NCI-H2171 (cell line): ENCODE results near the gene PARP12.

Experiments used
- DNase-seq: peaks from one replicate; lab custom pipeline; 2025; lab: John Stamatoyannopoulos, UW

The PARP12 gene

DNA sequence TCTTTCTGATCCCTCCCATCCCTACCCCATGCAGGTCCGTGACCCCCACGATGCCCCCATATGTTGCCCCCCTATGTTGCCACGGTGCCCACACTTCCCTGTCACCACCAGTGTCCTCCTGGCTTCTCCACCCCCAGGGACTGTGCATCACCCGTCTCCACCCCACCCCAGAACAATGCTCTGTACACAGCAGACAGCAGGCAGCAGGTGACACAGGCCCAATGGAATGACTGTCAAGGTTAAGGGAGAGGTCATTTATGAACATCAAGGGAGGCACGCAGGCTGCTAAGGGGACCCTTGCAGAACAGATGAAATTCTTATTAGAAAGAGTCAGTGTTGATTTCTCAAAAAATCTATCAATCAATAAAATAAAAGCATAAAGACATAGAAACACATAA lies 71.5 kb downstream of the PARP12 start:
- no peak for DNase-seq

DNA sequence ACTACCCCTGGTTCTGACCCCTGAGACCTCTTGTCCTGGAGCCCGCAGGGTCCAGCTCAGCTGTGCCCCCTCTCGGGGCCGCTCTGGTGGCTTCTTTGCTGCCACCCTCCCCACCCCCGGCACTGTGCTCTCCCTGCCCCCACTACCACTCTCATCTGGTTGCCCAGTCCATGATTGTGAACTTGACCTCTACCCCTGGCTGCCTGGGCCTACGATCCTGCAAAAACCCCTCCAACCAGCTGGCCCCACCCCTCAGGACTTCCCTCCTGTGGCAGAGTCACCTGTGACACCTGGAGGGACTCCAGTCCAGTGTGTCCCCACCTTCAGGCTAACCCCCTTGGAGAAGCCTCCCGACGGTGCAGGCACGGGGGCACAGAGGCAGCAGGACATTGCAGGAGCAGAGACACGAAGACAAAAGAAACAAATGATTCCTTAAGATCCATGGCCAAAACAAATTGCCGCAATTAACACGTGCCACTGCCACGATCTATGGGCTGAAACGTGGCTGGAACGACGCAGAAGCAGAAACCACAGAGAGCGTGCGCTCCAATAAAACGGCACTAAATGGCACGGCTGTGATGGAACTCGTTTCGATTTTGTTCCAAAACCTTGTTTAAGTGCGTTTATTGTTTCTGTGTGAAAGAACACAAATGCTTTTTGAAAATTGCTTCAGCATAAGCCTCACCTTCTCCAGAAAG lies 72.0 kb downstream of the PARP12 start:
- DNase-seq = no peak

DNA sequence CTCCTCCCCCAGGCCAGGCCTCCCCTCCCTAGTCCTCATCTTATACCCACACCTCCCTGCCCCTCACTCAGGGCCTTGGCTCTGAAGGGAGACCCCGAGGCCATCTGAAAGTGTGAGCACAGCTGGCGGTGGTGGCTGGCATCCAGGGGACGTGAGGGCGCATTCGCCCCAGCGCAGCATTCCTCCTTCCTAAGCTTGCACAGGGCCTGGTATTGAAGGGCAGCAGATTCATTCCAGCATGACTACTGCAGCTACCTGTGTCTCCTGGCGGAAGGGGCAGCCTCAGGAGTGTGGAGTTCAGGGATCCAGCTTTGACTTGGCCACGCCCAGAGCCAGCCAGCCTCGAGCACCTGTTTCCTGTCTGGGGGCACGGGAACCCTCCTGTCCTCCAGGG lies 72.6 kb downstream of the PARP12 start:
- no peak for DNase-seq

DNA sequence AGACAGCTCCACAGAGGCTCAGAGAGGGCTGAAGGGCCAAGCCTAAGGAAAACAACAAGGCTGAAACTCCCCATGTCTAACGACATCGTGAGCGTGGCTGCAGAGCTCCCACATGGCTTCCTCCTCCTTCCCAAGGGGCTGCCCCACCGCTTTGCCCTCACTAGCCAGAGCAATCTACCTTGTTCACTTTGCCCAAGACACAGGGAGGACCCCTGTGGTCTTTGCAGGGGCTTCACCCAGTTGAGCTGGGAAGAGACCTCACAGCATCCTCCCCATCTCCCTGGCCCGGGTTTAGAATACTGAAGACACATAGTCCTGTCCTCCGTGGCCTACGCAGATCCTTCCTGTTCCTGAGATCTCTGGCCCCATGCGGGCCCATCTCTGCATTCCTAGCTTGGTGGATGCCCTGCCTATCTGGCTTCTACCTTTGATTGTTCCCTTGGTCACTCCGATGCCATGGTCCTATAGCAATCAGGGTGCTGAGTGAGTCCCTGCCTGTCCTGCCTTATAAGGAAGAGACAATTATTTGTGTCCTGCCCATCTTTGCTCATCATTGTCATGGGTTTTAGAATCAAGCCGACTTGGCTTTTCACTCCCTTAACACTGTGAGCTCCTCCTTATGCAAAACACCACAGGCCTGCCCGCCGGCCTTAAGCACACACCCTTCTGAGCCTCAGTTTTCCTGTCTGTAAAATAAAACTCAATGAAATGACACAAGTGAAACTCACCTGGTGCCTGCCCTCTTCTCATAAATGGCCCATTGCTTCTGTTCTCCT lies 73.2 kb downstream of the PARP12 start:
- DNase-seq = no peak

DNA sequence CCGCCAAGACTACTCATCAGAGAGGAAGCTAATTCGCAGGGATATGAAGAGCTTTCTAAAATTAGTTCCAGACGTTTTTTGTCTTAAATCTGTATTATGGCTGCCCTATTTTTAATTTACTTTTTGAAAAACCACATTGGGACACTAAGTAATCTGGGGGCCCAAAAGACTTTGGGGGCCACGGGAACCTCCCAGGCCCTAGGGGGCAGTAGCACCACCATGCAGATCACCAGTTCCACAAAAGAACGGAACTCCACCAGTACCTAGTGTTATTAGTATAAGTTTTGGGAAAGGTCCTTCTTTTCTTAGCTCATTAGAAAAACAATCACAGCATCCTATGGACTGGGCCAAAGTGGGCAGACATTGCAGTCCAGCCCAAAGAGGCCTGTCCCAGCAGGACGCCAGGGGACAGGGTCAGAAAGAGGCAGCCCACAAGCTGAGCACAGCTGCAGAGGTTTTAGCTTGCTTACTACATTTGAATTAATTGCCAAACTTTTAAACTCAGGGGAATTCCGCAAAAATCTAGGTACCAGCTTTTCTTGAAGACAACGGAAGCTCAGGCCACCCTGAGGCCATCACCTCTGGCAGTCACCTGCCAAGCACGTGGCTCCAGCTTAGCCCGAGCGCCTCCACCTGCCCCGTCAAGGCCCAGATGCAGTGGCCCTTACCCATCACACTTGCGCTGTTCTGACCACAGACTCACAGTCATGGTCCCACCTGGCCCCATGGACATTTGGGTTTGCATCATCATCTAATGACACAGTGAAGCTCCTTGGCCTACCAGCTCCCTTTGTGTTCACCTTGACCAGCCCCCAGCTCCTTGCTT lies 74.8 kb downstream of the PARP12 start:
- DNase-seq = no peak

DNA sequence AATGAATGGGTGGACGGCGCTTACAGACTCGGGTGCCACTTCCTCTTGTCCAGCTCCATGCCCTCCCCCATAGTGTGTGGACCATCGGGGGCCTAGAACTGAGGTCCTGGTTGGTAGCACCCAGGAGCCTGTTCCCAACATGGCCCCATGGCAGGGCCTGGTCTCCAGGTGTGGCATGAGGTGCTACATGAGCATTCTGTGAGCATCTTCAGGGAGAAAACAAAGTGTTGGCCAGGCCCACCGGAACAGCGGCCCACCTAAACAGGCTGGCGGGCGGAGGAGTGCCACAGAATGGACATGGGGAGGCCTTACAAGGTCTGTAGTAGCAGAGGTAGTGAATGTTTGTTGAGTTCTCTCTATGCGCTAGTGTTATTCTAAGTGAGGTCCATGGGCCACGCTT lies 76.9 kb downstream of the PARP12 start:
- no peak for DNase-seq

DNA sequence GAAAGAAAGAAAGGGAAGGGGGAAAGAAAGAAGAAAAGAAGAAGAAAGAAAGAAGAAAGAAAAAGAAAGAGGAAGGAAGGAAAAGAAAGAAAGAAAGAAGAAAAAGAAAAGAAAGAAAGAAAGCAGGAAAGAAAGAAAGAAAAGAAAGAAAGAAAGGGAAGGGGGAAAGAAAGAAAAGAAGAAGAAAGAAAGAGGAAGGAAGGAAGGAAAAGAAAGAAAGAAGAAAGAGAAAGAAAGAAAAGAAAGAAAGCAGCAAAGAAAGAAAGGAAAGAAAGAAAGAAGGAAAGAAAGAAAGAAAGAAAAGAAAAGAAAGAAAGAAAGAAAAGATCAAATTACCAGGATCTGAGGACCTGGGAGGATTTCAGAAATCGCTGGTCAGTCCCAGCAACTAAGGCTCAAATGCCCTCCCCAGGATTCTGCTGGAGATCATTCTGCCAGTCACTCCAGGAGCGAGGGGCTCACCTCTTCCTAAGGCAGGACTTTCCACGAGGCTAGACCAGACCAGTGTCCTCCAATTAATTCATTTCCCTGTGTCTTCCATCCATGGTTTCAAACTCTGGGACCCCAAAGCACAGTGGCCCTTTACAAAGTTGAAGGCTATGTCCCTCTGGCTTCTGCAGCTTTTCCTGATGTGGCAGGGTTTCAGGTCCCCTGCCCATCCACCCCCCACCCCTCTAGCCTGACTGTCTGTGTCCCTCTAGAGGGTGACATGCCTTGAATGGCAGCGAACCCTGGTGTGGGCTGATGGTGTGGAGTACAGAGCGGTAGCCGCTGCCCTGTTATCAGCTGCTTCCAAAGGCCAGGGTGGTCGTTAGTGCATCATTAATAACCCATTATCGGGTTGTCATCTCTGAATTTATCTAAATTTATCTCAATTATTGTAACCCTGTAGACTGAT lies 77.9 kb downstream of the PARP12 start:
- no peak for DNase-seq

DNA sequence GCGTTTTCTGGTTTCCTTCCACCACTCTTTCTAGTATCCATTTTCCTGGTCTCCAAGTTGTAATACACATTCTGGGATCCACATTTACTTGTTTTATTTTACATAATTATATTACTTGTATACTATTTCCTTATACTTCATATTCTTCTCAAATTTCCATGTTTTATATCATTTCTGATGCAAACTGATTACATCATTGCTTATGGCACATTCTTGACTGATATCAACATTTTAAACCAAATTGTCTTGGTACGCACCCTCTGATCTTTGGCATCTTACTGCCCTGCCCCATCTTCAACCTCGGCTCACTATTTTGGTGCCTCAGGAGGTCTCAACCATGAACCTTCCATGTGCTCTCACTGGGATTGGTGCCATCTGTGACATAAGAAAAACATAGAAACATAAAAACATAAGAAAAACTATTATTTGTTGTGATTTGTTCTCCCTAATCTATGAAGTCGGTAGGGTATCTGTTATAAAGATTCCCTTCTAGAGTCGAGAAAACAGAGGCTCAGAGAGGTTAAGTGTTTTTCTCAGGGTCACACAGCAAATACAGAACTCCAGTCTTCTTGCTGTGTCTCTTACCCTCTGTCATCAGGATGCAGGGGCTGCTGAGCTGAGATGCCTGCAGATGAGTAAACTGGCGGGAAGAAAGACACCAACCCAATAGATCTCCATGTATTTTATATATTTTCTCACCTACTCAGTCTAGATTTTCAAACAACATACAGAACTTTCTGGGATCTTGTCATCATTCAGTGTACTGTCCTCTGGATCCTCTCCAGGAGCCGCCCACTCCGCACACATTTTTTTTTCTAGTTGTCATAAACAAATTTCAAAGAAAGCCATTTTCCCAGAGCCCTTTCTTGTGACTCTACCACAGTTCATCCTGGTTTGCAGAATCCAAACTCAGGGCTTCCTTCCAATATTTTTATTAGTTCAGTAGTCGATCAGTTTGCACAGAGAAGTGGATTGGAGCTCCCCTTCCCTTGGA lies 79.5 kb downstream of the PARP12 start:
- no peak for DNase-seq

DNA sequence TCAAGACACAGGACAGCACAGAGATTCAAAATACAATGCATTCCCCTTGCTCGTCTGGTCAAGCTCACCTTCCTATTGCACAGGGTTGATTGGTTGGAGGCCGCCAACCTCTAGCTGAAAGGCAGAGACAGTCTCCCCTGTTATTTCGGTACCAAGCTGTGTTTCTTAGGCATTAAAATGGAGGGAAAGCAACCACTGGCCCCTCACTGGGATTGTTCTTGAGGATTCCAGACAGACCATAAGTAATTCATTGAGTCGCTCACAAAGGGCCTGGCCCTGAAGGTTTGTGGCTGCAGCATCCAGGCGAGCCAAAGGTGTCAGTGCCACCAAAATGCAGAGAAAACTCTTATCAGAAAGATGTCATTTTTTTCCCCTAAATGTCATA lies 81.2 kb downstream of the PARP12 start:
- no peak for DNase-seq

DNA sequence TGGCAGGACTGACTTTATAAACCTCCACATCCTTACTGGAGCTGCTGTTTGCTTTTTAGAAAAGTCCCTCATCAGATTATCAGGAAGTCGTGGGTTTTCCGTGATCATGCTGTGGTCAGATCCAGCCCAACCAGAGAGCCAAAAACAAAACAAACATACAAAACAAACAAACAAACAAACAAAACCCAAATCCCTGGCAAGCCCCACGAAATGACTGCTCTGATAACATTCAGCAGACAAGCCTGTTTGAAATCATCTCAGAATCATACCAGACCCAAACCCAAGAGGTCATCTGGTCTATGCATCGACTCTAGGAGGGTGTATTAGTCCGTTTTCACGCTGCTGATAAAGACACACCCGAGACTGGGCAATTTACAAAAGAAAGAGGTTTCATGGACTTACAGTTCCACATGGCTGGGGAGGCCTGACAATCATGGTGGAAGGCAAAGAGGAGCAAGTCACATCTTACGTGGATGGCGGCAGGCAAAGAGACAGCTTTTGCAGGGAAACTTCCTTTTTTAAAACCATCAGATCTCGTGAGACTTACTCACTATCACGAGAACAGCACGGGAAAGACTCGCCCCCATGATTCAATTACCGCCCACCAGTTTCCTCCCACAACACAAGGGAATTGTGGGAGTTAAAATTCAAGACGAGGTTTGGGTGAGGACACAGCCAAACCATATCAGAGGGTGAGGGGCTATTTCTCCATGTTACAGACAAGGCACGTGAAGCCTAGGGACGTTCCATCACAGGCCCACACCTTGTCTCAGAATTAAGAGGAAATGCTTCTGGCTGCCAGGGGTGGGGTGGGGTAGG lies 85.7 kb downstream of the PARP12 start:
- no peak for DNase-seq

DNA sequence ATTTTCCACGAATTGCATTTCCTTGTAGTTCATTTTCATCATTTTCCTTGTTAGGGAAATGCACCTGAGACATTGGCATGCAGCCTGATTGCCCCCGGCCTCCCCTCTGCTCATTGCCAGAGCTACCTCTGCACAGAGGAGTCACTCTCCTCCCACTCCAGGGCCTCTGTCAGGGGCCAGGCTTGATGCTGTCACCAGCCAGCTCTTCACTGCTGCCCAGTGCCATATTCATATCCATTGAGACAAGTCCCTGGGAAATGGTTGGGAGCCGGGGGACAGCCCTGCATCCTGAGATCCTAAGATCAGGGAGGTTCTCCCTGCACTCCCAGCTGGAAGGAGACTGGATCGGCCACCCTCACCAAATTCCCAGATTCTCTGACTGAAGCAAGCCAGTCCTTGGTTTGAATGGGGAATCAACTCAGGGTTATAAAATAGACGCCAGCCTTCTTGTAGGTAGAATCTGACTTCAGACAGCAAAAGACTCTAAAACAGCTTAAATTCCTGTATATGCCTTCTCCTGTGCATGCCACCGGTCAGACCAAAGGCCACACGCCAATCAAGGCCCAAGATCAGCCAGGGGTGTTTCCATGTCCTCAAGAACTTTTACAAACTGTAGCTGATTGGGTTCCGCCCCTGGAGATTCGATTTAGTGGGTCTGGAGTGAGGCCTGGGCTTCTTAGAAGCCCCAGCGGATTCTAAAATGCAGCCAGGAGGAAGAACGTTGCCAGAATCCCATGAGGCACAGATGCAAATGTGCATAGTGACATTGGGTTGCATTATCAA lies 86.5 kb downstream of the PARP12 start:
- no peak for DNase-seq

DNA sequence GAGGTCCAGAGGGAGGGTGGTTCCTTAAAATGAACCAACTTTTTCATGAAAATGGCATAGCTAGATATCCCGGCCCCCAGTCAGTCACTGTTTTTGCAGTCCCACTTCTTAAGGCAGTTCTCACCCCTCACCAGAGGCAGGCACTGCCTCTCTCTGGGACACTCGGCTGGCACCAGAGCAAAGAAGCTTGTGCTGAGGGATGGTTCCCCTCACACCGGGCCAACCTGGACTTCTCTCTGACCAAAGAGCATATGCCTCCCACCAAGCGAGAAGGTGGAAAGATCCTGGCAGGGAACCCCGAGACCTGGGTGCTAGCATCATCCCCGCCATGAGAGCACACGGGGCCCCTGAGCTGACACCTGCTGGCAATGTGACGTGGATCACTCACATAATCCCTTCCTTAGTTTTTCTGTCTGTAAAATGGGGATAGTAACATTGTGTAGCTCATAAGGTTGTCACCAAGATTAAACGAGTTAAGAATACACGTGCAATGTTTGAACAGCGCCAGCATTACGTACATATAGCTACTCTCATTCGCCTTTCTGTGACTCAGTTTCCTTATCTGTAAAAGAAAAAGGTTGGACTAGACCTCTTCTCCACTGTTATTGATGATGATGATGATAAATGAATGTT lies 88.5 kb downstream of the PARP12 start:
- no peak for DNase-seq
